ENCODE results near the gene CROCC2. TPM values are rescaled to one million over a fixed set of nuclear protein-coding genes. Genes with fewer than 3 reads are reported as not detected.

Gene CROCC2
- total RNA-seq, 1 experiment from 2014 or later: not detected

DNA sequence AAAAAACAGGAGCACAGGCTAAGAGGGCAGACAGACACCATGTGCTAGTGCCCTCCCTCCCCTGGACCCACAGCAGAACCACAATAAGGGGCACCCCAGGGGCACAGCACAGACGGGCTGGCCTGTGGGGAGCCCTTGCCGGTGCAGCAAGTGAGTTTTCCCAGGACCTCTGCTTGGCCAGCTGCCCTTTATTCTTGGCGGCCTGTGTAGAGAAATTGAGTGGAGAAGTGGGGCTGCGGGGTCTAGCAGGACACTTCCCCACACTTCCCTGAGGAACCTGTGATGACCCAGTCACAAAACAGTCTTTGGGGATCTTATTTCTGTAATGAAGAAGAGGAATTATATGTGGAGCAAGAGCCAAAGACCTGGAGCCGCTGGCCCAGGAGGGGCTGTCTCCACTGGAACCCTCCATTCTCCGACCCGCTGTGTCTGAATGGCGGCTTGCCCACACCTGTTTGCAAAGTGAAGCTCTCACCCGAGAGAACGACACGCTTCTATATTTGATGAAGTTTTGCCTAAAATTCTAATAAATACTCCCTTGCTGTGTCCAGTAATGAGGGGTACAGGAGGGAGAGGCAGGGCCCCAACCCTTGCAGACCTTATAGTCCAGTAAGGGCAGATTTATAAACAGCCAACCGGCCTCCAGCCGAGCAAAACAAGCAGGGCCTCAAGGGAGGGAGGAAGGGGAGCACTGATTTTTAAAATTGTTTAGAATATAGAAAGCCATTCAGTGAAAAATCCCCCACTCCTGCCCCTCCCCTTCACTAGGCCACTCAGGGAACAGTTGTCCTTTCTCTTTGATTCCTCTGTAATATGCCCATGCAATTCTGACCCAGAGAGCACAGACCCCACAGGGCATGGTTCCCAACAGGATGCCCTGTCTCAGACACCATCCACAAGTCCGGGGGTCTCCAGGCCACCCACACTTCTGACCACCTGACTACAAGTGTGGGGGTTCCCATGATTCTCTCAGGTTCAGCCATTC, 47.6 kb downstream of the CROCC2 start:
- Histone ChIP-seq H3K36me3 (ENCODE audit: control insufficient read depth in 1 of 2, insufficient read depth in 2 of 2, low read length in 2 of 2) (no peaks in the 10 kb centered on the region), H3K27me3 (ENCODE audit: insufficient read depth, low read length) (peaks cover 10% of the 10 kb centered on the region), H2AFZ (ENCODE audit: low read depth, low read length, poor library complexity, severe bottlenecking) (no peak overlapping the region), H4K20me1 (ENCODE audit: insufficient read depth) (no peaks in the 10 kb centered on the region), H3K4me1 (ENCODE audit: control insufficient read depth in 1 of 2, insufficient read depth in 2 of 2, low read length in 2 of 2) (no peaks in the 10 kb centered on the region), H3K9me3 (ENCODE audit: control insufficient read depth in 1 of 2, insufficient read depth in 1 of 2, low read depth in 1 of 2, low read length in 2 of 2) (no peaks in the 10 kb centered on the region), H3K79me2 (ENCODE audit: insufficient read depth, low read length) (no peaks in the 10 kb centered on the region), H3K9me2 (ENCODE audit: insufficient read depth) (no peaks in the 10 kb centered on the region), H3K4me3 (replicated peaks in 1 of 2; ENCODE audit: low read depth in 1 of 2, low read length in 2 of 2) (no peak overlapping the region), H3K9ac (ENCODE audit: low read length) (no peak overlapping the region), H3K27ac (ENCODE audit: low read depth, low read length) (no peak overlapping the region), H3K4me2 (ENCODE audit: low read length) (no peak overlapping the region)
- BruUV-seq (replicated peaks): no TSS peak
- intact Hi-C loops (cut with micrococcal nuclease): no loop called here
- RAD21 ChIA-PET (ENCODE audit: low non-redundant PET in 1 of 2, low total read pairs in 2 of 2, uncharacterized antibody in 2 of 2, unreplicated experiment in 2 of 2): no interaction called here
- TF ChIP-seq, protein P1, sequence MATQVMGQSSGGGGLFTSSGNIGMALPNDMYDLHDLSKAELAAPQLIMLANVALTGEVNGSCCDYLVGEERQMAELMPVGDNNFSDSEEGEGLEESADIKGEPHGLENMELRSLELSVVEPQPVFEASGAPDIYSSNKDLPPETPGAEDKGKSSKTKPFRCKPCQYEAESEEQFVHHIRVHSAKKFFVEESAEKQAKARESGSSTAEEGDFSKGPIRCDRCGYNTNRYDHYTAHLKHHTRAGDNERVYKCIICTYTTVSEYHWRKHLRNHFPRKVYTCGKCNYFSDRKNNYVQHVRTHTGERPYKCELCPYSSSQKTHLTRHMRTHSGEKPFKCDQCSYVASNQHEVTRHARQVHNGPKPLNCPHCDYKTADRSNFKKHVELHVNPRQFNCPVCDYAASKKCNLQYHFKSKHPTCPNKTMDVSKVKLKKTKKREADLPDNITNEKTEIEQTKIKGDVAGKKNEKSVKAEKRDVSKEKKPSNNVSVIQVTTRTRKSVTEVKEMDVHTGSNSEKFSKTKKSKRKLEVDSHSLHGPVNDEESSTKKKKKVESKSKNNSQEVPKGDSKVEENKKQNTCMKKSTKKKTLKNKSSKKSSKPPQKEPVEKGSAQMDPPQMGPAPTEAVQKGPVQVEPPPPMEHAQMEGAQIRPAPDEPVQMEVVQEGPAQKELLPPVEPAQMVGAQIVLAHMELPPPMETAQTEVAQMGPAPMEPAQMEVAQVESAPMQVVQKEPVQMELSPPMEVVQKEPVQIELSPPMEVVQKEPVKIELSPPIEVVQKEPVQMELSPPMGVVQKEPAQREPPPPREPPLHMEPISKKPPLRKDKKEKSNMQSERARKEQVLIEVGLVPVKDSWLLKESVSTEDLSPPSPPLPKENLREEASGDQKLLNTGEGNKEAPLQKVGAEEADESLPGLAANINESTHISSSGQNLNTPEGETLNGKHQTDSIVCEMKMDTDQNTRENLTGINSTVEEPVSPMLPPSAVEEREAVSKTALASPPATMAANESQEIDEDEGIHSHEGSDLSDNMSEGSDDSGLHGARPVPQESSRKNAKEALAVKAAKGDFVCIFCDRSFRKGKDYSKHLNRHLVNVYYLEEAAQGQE (IDR thresholded peaks at IDR 0.05; ENCODE audit: low read depth): no peak
- TF ChIP-seq EGR1 (IDR thresholded peaks at IDR 0.05; ENCODE audit: low read depth): no peak
- no peak for DNase-seq (ENCODE audit: low read depth, low spot score)
- no peak for ATAC-seq
- POLR2A ChIA-PET: no interaction called here
- CTCF ChIA-PET: no interaction called here
